Stomach (tissue), 4 donors: ENCODE data around the gene RRAS.

Experiments
- POLR2A ChIP-seq, 4 donors: fragments of 450-650 bp; IDR thresholded peaks; one replicate each; pipeline ENCODE4 v1.6.1; 2016; ENCODE audit warnings: antibody characterized with exemption in 4 of 4, control low read depth in 2 of 4, mild to moderate bottlenecking in 1 of 4, moderate library complexity in 1 of 4
- TF ChIP-seq, protein P1 (sequence below), 7 experiments: fragments of 450-650 bp in 4 of 7; fragments of 200-600 bp in 3 of 7; sonication (generic) in 3 of 7; IDR thresholded peaks; one replicate each; pipeline ENCODE4 v1.5.1; 2016 to 2019; ENCODE audit warnings: antibody characterized with exemption in 7 of 7, control low read depth in 2 of 7, mild to moderate bottlenecking in 1 of 7

DNA sequence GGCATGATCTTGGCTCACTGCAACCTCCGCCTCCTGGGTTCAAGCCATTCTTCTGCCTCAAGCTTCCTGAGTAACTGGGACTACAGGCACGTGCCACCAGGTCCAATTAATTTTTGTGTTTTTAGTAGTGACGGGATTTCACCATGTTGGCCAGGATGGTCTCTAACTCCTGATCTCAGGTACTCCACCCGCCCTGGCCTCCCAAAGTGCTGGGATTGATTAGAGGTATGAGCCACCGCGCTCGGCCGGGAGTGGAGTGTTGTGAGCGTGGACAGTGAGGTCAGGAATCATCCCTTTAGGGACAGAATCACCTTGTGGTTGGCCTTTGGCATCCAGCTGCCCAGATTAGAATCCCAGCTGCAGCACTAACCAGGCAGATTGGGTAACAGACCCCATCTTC, 10.3 kb downstream of the RRAS start:
- no peak for TF ChIP-seq POLR2A (IDR thresholded peaks at IDR 0.05)
- TF ChIP-seq, protein P1, sequence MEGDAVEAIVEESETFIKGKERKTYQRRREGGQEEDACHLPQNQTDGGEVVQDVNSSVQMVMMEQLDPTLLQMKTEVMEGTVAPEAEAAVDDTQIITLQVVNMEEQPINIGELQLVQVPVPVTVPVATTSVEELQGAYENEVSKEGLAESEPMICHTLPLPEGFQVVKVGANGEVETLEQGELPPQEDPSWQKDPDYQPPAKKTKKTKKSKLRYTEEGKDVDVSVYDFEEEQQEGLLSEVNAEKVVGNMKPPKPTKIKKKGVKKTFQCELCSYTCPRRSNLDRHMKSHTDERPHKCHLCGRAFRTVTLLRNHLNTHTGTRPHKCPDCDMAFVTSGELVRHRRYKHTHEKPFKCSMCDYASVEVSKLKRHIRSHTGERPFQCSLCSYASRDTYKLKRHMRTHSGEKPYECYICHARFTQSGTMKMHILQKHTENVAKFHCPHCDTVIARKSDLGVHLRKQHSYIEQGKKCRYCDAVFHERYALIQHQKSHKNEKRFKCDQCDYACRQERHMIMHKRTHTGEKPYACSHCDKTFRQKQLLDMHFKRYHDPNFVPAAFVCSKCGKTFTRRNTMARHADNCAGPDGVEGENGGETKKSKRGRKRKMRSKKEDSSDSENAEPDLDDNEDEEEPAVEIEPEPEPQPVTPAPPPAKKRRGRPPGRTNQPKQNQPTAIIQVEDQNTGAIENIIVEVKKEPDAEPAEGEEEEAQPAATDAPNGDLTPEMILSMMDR (IDR thresholded peaks at IDR 0.05): no peak
